ENCODE results near the gene ESRRA.
"Not testable (repeated sequence)": the region's sequence is repeated elsewhere in the genome, so short reads cannot be mapped to it uniquely, and the experiment has no call there.

The ESRRA gene

DNA sequence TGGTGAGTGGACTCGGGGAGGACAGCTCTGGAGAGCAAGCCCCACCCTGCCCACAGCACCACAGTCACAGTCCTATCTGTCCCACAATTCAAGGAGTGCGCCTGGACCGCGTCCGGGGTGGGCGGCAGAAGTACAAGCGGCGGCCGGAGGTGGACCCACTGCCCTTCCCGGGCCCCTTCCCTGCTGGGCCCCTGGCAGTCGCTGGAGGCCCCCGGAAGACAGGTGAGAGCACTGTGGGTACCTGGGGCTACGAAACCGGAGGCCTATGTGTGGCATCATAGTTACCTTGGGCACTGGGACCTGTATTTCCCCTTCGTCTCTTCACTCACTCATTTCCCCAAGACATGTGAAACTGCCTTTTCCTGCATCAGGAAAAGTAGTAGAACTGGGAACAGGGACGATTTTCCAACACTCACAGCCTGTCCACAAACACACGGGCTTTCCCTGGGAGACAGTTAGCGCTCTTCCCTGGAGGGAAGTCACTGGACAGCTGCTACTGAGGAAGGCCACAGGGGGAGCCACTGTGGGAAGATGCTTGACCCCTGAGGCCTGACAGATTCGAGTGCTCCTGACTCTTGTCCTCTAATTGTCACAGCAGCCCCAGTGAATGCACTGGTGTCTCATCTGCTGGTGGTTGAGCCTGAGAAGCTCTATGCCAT lies 9.0 kb downstream of the ESRRA start:
- no peak for DNase-seq

- no peak for DNase-seq
Observed at GRCh38 chr11:64314805-64315561, 9.7 kb downstream of the ESRRA start.

DNA sequence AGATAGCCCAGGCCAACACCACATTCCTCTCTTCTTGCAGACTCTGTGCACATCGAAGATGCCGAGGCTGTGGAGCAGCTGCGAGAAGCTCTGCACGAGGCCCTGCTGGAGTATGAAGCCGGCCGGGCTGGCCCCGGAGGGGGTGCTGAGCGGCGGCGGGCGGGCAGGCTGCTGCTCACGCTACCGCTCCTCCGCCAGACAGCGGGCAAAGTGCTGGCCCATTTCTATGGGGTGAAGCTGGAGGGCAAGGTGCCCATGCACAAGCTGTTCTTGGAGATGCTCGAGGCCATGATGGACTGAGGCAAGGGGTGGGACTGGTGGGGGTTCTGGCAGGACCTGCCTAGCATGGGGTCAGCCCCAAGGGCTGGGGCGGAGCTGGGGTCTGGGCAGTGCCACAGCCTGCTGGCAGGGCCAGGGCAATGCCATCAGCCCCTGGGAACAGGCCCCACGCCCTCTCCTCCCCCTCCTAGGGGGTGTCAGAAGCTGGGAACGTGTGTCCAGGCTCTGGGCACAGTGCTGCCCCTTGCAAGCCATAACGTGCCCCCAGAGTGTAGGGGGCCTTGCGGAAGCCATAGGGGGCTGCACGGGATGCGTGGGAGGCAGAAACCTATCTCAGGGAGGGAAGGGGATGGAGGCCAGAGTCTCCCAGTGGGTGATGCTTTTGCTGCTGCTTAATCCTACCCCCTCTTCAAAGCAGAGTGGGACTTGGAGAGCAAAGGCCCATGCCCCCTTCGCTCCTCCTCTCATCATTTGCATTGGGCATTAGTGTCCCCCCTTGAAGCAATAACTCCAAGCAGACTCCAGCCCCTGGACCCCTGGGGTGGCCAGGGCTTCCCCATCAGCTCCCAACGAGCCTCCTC lies 10.6 kb downstream of the ESRRA start:
- not testable (repeated sequence) for DNase-seq

- peak in 1 of 14 donors; percentile 58 for DNase-seq
Observed at GRCh38 chr11:64316672-64317324, 11.5 kb downstream of the ESRRA start.

- DNase-seq = peak; percentile 69 to 98 (median 94)
Observed at GRCh38 chr11:64317325-64317960, 12.1 kb downstream of the ESRRA start, which contains the start of gene TRMT112. TSS of gene TRMT112 (minus strand) at chr11:64317559. CDS start at chr11:64317526, 33 bp downstream.

DNA sequence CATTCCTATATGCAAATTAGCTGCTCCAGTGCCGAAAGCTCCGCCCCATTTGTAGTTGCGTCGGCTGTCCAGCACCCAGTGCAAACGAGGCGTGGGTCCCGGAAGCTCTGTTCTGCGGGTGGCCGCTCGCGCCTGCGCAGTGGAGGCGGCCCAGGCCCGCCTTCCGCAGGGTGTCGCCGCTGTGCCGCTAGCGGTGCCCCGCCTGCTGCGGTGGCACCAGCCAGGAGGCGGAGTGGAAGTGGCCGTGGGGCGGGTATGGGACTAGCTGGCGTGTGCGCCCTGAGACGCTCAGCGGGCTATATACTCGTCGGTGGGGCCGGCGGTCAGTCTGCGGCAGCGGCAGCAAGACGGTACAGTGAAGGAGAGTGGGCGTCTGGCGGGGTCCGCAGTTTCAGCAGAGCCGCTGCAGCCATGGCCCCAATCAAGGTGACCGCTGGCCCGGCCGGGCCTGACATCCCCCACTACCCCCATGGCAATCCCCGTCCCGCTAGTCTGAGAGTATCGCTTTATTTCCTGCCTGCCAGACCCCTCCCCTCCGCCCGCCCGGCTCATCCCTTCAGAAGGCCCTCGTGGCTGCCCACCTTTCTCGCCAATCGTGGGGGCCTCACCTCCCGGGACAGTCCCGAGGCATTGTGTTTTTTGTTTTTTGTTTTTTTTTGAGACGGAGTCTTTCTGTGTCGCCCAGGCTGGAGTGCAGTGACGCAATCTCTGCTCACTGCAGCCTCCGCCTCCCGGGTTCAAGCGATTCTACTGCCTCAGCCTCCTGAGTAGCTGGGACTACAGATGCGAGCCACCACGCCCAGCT lies 12.8 kb downstream of the ESRRA start, which contains the start of gene PRDX5:
PRDX5 (plus strand) TSS at position 161 of the 805 bp plus-strand sequence; CDS start at position 256, 95 bp downstream.
- DNase-seq = peak; percentile 68 to 97 (median 94)

GRCh38 chr11:64318766-64319761 lies 13.7 kb downstream of the ESRRA start:
- no peak for DNase-seq

GRCh38 chr11:64320556-64320955 lies 15.2 kb downstream of the ESRRA start:
- DNase-seq = no peak

GRCh38 chr11:64321026-64321425 lies 15.7 kb downstream of the ESRRA start:
- DNase-seq = no peak

- peak in 1 of 14 donors; percentile 34 for DNase-seq
Observed at GRCh38 chr11:64321533-64321932, 16.2 kb downstream of the ESRRA start.

GRCh38 chr11:64322925-64323260 lies 17.6 kb downstream of the ESRRA start:
- DNase-seq = no peak

GRCh38 chr11:64323373-64323772 lies 18.0 kb downstream of the ESRRA start:
- no peak for DNase-seq

- DNase-seq = not testable (repeated sequence)
Observed at GRCh38 chr11:64323984-64324383, 18.7 kb downstream of the ESRRA start.

DNA sequence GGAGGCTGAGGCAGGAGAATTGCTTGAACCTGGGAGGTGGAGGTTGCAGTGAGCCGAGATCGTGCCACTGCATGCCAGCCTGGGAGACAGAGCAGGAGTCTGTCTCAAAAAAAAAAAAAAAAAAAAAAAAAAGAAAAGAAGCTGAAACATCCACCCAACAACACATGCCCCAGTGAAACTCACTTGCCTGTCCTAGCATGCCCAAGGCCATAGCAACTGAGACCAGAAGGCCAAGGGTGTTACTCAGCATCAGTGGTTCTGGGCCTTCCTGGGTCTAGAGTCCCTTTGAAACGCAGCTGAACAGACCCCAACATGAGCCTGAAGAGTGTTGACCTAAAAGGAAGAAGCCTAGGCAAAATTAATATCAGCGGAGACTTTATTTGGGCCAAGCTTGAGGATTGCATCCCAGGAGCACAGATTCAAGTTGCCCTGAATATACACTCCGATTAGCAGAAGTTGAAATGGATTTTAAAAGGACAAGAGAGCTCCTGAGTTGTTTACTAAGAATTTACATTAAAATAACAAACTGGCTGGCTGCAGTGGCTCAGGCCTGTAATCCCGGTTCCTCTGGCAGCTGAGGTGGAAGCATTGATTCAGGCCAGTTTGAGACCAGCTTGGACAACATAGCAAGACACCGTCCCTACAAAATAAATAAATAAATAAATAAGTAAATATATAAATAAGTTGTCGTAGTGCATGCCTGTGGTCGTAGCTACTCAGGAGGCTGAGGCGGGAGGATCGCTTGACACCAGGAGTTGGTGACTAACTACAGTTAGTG lies 19.6 kb downstream of the ESRRA start:
- DNase-seq = no peak

DNA sequence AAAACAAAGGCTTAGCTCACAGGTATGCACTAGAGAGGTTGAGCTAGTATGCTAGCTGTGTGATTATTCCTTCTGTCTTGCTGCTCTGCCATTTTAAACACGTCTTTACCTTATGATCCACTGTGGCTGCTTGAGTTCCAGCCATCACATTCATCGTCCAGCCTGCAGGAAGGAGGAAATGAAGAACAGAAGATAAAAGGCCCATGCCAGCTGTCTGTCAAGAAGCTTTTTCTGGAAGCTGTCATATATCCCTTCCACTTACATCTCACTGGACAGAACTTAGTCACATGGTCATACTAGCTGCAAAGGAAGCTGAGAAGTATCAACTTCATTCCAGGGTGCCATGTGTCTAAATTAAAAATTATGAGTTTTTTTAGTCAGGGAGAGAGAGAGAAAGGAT lies 22.1 kb downstream of the ESRRA start:
- DNase-seq = no peak

- no peak for DNase-seq
Observed at GRCh38 chr11:64327993-64328392, 22.7 kb downstream of the ESRRA start.

DNA sequence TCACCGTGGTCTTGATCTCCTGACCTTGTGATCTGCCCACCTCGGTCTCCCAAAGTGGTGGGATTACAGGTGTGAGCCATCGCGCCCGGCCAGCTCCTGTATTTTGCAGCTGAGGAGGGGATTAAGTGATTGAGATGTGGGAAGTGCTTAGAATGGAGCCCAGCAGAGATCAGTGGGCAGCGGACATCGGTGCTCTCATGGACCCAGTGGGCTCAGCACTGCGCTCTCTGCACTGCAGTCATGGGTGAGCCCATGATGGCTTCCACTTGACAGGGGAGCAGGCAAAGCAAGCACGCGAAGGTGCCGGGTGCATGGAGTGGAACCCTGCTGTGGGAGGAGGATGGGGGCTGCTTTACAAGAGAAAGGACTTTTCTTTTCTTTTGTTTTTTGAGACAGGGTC lies 25.6 kb downstream of the ESRRA start:
- DNase-seq = no peak

- peak in 4 of 14 donors; percentile 7 to 54 (median 30) for DNase-seq
Observed at GRCh38 chr11:64331569-64332371, 26.4 kb downstream of the ESRRA start.

Data from C1 segment of cervical spinal cord (tissue), 14 donors.